Central memory CD8-positive, alpha-beta T cell (primary cell): ENCODE measurements around the gene TMEM235.
A peak's percentile ranks its signal among the peaks of the same experiment; 100 is the strongest.

ENCODE experiments used
- ATAC-seq: fragments of 150-1000 bp; cut with Tn5 transposase; replicated peaks from 2 replicates; pipeline ENCODE4 v1.10.0; 2022; ENCODE audit warnings: mild to moderate bottlenecking, moderate FRiP score, moderate number of reproducible peaks; ENCODE audit not compliant: poor library complexity, severe bottlenecking; ENCODE audit errors: extremely low read depth
- DNase-seq, 2 donors: peaks; one replicate each; pipeline ENCODE4 v3.0.0; 2021; ENCODE audit warnings: low spot score in 2 of 2
- H3K27ac Mint-ChIP-seq: one replicate; pipeline ENCODE4 v1.8.0; 2022; ENCODE audit warnings: low read depth, mild to moderate bottlenecking, moderate library complexity, mixed read lengths
- H3K27me3 Mint-ChIP-seq: one replicate; pipeline ENCODE4 v1.8.0; 2022; ENCODE audit warnings: mixed read lengths
- H3K36me3 Mint-ChIP-seq: one replicate; pipeline ENCODE4 v1.8.0; 2022; ENCODE audit warnings: mild to moderate bottlenecking, moderate library complexity, mixed read lengths; ENCODE audit not compliant: insufficient read depth
- H3K4me1 Mint-ChIP-seq: one replicate; pipeline ENCODE4 v1.8.0; 2022; ENCODE audit warnings: mixed read lengths
- H3K4me3 Mint-ChIP-seq: one replicate; pipeline ENCODE4 v1.8.0; 2022; ENCODE audit warnings: mild to moderate bottlenecking, moderate library complexity, mixed read lengths
- H3K9me3 Mint-ChIP-seq: one replicate; pipeline ENCODE4 v1.8.0; 2022; ENCODE audit warnings: mixed read lengths

The TMEM235 gene

DNA sequence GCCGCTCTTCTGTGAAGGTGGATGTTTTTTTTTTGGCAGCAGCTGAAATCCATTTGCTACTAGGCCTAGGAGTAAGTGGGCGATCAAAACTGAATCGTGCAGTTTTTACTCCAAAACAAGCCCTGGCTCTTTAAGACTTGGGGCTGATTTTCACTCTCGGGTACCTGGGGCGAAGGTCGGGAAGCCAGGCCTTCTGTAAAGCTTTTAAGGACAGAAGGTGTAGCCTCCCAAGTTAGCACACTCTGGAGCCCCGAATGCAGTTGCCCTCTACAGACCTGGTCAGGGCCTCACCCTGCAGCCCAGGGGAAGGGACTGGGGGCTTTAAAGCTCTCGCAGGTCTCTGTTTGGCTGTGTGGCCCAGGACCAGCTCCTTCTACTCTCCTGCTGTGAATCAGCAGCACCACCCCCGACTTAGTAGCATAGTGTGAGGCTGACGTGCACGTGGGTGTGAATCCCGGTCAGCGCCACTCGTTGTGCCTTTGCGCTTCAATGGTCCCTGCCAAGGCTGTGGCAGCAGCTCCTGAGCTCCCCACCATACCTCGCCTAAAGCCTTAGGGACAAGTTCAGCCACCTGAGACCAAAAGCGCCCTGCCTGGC is 49.9 kb downstream of the TMEM235 start:
- DNase-seq, result no peak
- ATAC-seq, result no peak
- no peaks in the 10 kb centered on the region for H3K4me1 Mint-ChIP-seq
- H3K4me3 Mint-ChIP-seq, result no peak overlapping the region
- H3K36me3 Mint-ChIP-seq, result peaks cover 1% of the 10 kb centered on the region
- H3K27ac Mint-ChIP-seq, result no peak overlapping the region
- no peaks in the 10 kb centered on the region for H3K9me3 Mint-ChIP-seq
- H3K27me3 Mint-ChIP-seq, result no peaks in the 10 kb centered on the region

DNA sequence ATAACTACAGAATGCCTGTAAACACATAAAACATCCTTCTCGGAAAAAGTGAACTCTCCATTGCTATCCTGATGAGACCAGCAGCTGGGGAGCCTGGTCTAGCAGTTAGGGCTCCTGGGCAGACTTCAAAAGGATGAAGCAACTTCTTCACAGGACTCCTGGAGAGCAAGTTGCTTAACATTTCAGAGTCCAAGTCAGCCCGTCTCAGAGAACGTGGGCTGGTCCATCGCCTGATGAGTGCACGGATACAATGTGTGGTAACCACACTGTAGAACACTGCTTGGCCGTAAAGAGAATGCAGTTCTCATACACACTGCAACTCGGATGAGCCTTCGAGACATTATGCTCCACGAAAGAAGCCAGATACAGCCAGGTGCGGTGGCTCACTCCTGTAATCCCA is 52.7 kb downstream of the TMEM235 start:
- H3K36me3 Mint-ChIP-seq, result peaks cover 4% of the 10 kb centered on the region
- H3K4me1 Mint-ChIP-seq, result no peaks in the 10 kb centered on the region
- no peaks in the 10 kb centered on the region for H3K9me3 Mint-ChIP-seq
- H3K27me3 Mint-ChIP-seq, result no peaks in the 10 kb centered on the region
- ATAC-seq, result no peak
- no peak for DNase-seq
- no peak overlapping the region for H3K4me3 Mint-ChIP-seq
- no peak overlapping the region for H3K27ac Mint-ChIP-seq

DNA sequence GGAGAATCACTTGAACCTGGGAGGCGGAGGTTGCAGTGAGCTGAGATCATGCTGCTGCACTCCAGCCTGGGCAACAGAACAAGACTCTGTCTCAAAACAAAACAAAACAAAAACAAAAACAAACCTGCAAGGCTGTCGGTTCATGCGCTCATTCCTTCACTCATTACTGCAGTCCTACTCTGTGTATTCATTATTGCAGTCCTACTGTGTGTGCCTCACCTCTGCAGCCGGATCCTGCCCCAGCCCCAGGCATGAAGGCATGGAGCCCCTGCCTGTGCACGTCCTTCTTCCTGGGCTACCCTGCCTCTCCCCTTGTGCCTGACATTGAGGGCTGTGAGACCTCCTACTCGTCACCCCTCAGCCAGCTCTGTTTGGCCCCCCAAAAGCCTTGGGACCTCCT is 57.6 kb downstream of the TMEM235 start:
- no peaks in the 10 kb centered on the region for H3K4me1 Mint-ChIP-seq
- H3K9me3 Mint-ChIP-seq, result no peaks in the 10 kb centered on the region
- DNase-seq, result no peak
- H3K27me3 Mint-ChIP-seq, result no peaks in the 10 kb centered on the region
- peaks cover 3% of the 10 kb centered on the region for H3K36me3 Mint-ChIP-seq
- ATAC-seq, result no peak
- no peak overlapping the region for H3K4me3 Mint-ChIP-seq
- no peak overlapping the region for H3K27ac Mint-ChIP-seq

DNA sequence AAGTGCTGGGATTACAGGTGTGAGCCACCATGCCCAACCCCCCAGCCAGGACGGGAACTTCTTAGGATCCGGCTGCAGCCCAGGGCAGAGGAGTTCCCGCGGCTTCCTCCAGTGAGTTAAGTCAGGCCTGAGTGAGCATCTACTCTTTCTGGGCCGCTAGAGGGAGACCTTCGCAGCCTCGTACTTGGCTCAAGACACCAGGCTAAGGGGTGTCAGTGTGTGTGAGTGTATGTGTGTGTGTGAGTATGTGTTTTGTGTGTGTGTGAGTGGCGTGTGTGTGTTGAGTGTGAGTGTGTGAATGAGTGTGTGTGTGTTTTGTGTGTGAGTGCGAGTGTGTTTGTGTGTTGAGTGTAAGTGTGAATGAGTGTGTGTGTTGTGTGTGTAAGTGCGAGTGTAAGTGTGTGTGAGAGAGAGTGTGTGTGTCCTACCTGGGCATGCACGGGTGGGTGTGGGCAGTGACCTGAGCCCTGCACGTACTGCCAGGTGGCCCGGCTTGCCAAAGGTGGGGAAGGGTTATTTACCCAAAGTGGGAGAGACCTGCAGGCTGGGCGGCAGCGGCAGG is 58.5 kb downstream of the TMEM235 start:
- peak; percentile 96 for ATAC-seq
- no peaks in the 10 kb centered on the region for H3K27me3 Mint-ChIP-seq
- H3K9me3 Mint-ChIP-seq, result no peaks in the 10 kb centered on the region
- H3K4me1 Mint-ChIP-seq, result no peaks in the 10 kb centered on the region
- peaks cover 3% of the 10 kb centered on the region for H3K36me3 Mint-ChIP-seq
- no peak overlapping the region for H3K4me3 Mint-ChIP-seq
- no peak overlapping the region for H3K27ac Mint-ChIP-seq
- DNase-seq, result peak; percentile 51 to 63
